C4-2B (cell line): ENCODE measurements around the gene GOLPH3.
"Not testable (repeated sequence)": the region's sequence is repeated elsewhere in the genome, so short reads cannot be mapped to it uniquely, and the experiment has no call there.

Experiments
- H3K27ac ChIP-seq: fragments of 450-650 bp; 2 replicates; pipeline ENCODE4 v1.5.1; 2017
- ZFX ChIP-seq: fragments of 450-650 bp; IDR thresholded peaks from 2 replicates; pipeline ENCODE4 v1.6.1; 2017
- TF ChIP-seq, protein P1 (sequence below): fragments of 450-650 bp; conservative IDR thresholded peaks from 2 replicates; pipeline ENCODE4 v1.5.1; 2017; ENCODE audit warnings: mild to moderate bottlenecking

GOLPH3 gene

DNA sequence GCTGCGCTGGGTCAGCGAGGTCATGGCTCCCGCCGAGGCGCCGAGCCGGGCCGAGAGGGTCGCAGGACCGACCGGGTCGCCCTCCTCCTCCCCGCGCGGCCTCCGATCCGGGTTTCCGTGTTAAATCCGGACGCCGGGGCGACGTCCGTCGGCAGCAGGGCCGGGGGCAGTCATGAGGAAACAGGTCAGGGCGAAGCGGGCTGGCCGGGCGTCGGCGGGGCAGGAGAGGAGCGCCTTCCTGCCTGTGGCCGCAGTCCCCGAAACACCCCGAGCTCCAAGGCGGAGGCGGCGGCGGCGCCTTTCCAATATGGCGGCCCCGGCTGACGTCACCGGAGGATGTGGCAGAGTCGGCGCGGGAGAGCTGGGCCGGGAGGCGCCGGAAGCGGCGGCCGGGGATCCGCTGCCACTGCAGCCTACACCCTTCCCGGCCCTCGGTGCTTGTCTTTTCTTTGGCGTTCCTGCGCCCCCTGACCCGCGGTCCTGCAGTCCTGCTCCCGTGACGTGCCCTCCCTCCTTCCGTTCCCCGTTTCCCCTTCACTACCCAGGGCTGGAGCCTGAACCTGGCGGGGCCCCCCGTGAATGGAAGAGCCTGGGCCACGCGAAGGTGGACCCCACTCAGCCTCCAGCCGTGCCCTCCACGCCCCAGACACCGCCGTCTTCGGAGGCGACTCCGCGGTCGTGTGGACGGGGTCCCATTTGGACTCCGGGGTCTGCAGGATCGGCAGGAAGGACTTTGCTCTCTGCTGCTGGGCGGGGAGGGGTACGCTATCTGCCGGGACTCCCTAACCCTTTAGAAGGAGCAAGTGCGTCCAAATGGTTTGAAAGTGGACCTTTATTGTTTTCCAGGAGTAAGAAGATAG lies at the start of gene GOLPH3:
TSS of gene GOLPH3 (minus strand) at position 309 of the 860 bp plus-strand sequence. CDS start at position 24, 285 bp downstream.
- TF ChIP-seq ZFX = peak; percentile 94
- TF ChIP-seq, protein P1, sequence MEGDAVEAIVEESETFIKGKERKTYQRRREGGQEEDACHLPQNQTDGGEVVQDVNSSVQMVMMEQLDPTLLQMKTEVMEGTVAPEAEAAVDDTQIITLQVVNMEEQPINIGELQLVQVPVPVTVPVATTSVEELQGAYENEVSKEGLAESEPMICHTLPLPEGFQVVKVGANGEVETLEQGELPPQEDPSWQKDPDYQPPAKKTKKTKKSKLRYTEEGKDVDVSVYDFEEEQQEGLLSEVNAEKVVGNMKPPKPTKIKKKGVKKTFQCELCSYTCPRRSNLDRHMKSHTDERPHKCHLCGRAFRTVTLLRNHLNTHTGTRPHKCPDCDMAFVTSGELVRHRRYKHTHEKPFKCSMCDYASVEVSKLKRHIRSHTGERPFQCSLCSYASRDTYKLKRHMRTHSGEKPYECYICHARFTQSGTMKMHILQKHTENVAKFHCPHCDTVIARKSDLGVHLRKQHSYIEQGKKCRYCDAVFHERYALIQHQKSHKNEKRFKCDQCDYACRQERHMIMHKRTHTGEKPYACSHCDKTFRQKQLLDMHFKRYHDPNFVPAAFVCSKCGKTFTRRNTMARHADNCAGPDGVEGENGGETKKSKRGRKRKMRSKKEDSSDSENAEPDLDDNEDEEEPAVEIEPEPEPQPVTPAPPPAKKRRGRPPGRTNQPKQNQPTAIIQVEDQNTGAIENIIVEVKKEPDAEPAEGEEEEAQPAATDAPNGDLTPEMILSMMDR = no peak

DNA sequence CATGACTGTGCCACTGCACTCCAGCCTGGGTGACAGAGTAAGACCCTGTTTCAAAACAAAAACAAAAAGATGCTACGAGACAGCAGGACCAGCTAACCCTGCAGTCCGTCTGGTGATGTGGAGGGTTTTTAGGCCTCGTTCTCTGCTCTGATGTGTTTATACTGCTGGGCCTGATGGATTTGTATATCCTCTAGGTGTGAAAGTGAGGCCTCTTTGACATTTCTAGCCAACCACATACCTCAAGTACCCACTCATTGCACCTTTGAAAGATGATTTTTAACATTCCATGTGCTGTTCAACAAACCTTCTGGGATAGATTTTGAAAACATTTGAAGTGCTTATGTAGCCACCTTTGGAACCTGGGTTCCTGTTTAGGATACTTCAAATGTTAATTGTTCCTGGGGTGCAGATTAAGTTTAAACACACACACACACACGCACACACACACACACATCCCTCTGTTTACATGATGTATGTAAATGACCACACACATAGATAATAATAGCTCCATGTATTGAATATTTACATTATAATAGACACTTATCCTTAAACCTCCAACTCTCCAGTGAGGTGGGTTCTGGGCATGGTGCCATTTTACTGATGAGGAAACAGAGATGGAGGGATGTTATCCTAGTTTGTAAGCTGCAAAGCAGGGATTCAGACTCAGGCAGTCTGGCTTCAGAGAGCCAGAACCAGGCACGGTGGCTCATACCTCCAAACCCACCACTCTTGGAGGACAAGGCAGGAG lies 48.8 kb upstream of the GOLPH3 start:
- TF ChIP-seq ZFX = no peak
- TF ChIP-seq, protein P1 = no peak
- H3K27ac ChIP-seq = no peak overlapping the region

More for the DNA sequence above, at the start of gene GOLPH3:
- peak within 1 kb of the TSS; percentile 100 for H3K27ac ChIP-seq

DNA sequence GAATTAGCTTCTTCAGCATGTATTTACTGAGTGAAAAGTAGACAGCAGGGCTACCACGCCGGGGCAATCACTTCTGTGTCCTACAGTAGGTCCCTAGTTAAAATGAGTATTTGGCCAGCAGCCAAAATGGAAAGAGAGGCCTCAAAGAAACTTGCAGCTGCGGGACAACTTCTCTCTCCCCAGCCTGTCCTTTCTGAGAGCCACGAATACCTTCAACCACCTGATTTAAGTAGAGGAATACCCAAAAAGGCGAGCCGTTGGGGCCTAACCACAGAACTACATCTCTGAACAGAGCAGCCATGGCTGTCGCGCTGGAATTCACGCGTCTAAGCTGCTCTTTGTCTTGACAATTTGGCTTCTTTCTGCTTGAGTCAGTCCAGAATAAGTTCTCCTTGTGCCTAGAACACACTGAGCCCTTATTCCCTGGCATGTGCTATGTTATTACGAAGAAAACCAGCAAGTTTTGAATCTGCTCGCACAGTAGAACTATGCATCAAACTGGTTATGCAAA lies 43.8 kb upstream of the GOLPH3 start:
- TF ChIP-seq ZFX = no peak
- TF ChIP-seq, protein P1 = no peak
- no peak overlapping the region for H3K27ac ChIP-seq

DNA sequence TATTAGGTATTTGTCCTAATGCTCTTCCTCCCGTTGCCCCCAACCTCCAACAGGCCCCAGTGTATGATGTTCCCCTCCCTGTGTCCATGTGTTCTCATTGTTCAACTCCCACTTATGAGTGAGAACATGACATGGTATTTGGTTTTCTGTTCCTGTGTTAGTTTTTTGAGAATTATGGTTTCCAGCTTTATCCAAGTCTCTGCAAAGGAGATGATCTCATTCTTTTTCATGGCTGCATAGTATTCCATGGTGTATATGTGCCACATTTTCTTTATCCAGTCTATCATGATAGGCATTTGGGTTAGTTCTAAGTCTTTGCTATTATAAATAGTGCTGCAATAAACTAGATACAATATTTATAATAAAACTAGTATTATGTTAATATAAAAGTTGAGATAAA lies 40.2 kb upstream of the GOLPH3 start:
- not testable (repeated sequence) for H3K27ac ChIP-seq

DNA sequence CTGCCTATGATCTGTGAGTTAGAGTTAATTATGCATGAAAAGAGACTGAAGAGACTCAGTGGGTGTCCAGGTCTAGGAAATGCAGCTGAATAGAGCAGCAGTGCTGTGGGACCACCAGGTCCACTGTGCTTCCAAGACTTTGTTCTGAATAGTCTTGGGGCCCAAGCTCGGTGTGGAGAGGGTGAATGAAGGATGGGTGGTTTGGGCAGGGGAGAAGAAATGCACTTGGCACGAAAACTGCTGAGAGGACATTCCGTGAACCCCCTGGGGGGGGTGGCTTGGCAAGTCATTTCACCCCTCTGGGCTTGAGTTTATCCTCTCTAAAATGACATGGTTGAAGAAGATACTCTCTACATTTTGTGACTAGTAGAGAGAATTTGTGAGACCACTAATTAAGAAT lies 36.0 kb upstream of the GOLPH3 start:
- no peak overlapping the region for H3K27ac ChIP-seq
- TF ChIP-seq, protein P1 = no peak
- TF ChIP-seq ZFX = no peak

DNA sequence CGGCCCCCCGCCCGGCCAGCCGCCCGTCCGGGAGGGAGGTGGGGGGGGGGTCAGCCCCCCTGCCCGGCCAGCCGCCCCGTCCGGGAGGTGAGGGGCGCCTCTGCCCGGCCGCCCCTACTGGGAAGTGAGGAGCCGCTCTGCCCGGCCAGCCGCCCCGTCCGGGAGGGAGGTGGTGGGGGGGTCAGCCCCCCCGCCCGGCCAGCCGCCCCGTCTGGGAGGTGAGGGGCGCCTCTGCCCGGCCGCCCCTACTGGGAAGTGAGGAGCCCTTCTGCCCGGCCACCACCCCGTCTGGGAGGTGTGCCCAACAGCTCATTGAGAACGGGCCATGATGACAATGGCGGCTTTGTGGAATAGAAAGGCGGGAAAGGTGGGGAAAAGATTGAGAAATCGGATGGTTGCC lies 34.7 kb upstream of the GOLPH3 start:
- not testable (repeated sequence) for H3K27ac ChIP-seq

DNA sequence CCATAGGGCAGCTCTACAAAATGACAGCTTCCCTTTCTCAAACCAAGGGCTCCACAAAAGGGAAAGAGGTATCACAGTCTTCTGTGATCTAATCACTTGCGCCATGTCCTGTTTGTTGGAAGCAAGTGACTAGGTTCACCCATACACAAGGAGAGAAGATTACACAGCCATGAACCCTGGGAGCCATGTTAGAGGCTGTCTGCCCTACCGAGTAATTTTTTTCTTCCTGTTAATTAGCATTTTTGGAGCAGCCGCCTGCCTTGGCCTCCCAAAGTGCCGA lies 33.2 kb upstream of the GOLPH3 start:
- TF ChIP-seq, protein P1 = no peak
- no peak for TF ChIP-seq ZFX
- no peak overlapping the region for H3K27ac ChIP-seq

DNA sequence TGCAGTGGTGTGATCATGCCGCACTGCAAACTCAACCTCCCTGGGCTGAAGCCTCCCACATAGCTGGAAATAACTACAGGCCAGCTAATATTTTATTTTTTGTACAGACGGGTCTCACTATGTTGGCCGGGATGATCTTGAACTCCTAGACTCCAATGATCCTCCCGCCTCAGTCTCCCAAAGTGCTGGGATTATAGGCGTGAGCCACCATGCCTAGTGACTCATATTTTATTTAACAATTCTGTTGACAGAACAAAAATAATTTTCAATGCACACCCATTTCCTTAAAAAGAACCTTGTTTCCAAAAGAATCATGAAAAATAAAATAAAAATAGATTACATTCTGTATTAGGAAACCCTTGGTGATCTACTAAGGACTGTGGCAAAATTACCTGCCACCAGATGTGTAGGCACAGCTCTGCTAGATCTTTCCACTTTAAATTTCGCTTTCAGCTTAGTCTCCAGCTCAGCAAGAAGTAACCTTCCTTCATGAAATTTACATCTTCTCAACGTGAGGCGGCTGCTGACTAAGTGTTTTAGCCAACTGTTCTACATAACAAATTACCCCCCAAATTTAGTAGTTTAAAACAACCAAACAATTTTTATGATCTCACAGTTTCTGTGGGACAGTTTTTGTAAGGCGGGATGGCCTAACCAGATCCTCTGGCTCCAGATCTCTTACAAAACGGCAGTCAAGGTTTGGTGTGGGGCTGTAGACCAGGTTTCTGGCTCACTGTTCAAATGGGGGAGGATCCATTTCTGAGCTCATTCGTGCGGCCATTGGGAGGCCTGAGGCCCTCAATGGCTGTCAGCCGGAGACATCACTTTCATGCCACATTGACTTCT lies 32.6 kb upstream of the GOLPH3 start:
- TF ChIP-seq, protein P1 = no peak
- TF ChIP-seq ZFX = no peak

More for the DNA sequence above, 32.6 kb upstream of the GOLPH3 start:
- H3K27ac ChIP-seq = no peak overlapping the region
